ENCODE measurements around the gene MAP3K20. TPM values are rescaled to one million over a fixed set of nuclear protein-coding genes. Genes with fewer than 3 reads are reported as not detected.

MAP3K20 gene
- total RNA-seq, 1 experiment from 2014 or later, result 40.0 TPM

DNA sequence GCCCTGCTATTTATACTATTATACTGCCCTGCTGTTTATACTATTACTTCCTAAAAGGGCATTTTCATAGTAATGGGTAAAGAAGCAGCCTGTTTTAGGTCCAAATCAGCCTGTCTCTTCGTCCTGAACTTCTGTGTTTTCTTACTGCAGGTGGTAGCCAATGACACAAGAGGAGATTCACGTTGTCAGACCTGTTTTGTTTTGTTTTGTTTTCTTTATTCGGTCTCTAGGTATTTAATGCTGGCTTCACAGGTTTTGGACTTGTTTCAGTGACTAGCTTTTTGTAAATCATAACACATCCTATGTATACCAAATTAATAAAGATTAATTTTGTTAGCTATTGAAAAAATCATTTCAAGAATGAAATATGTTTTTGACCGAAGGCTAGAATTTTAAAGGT is 116.4 kb downstream of the MAP3K20 start:
- TF ChIP-seq, protein P1, sequence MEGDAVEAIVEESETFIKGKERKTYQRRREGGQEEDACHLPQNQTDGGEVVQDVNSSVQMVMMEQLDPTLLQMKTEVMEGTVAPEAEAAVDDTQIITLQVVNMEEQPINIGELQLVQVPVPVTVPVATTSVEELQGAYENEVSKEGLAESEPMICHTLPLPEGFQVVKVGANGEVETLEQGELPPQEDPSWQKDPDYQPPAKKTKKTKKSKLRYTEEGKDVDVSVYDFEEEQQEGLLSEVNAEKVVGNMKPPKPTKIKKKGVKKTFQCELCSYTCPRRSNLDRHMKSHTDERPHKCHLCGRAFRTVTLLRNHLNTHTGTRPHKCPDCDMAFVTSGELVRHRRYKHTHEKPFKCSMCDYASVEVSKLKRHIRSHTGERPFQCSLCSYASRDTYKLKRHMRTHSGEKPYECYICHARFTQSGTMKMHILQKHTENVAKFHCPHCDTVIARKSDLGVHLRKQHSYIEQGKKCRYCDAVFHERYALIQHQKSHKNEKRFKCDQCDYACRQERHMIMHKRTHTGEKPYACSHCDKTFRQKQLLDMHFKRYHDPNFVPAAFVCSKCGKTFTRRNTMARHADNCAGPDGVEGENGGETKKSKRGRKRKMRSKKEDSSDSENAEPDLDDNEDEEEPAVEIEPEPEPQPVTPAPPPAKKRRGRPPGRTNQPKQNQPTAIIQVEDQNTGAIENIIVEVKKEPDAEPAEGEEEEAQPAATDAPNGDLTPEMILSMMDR (conservative IDR thresholded peaks at IDR 0.05; ENCODE audit: low read depth, low read length), result no peak
- TF ChIP-seq EZH2 (IDR thresholded peaks at IDR 0.05; ENCODE audit: borderline replicate concordance, low read depth, low read length, poor library complexity, severe bottlenecking), result no peak
- Histone ChIP-seq H3K36me3 (ENCODE audit: insufficient read depth, low read length, poor library complexity, severe bottlenecking) (no peaks in the 10 kb centered on the region), H3K27ac (ENCODE audit: low read depth, low read length, poor library complexity, severe bottlenecking) (no peak overlapping the region), H3K27me3 (replicated peaks; ENCODE audit: insufficient read depth, low read depth, low read length, poor library complexity) (no peaks in the 10 kb centered on the region), H3K4me3 (ENCODE audit: low read depth, low read length, poor library complexity, severe bottlenecking) (no peak overlapping the region), H3K4me1 (ENCODE audit: insufficient read depth, low read length, poor library complexity, severe bottlenecking) (peaks cover 19% of the 10 kb centered on the region), H3K9me3 (ENCODE audit: low read depth, low read length, poor library complexity, severe bottlenecking) (no peaks in the 10 kb centered on the region)
- CTCF ChIA-PET, result no interaction called here
- intact Hi-C loops (cut with micrococcal nuclease; ENCODE audit: unreplicated experiment), result no loop called here
- DNase-seq (ENCODE audit: low spot score), result no peak
- BruUV-seq (replicated peaks), result no TSS peak
- POLR2A ChIA-PET (ENCODE audit: low non-redundant PET), result no interaction called here

DNA sequence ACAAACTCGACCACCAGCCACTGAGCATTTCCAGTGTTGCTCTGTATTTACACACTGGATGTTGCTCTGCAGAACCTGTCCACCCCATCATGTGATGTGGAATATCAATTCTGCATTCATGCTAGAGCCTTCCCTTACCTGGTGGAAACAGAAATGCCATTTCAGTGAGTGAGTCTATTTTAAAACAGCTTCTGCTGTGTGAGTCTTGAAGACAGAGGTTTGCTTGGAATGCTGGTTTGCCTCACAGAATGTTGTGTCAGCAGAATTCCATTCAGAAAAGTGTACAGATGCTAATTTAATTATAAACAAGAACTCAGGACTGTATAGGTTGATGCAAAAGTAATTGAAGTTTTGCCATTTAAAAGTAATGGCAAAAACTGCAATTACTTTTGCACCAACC is 118.3 kb downstream of the MAP3K20 start:
- DNase-seq (ENCODE audit: low spot score), result no peak
- no TSS peak for BruUV-seq (replicated peaks)
- H3K4me1 ChIP-seq (ENCODE audit: insufficient read depth, low read length, poor library complexity, severe bottlenecking), result peaks cover 7% of the 10 kb centered on the region
- H3K27ac ChIP-seq (ENCODE audit: low read depth, low read length, poor library complexity, severe bottlenecking), result no peak overlapping the region
- H3K4me3 ChIP-seq (ENCODE audit: low read depth, low read length, poor library complexity, severe bottlenecking), result no peak overlapping the region
- intact Hi-C loops (cut with micrococcal nuclease; ENCODE audit: unreplicated experiment), result no loop called here
- TF ChIP-seq EZH2 (IDR thresholded peaks at IDR 0.05; ENCODE audit: borderline replicate concordance, low read depth, low read length, poor library complexity, severe bottlenecking), result no peak
- TF ChIP-seq, protein P1 (conservative IDR thresholded peaks at IDR 0.05; ENCODE audit: low read depth, low read length), result no peak
- H3K27me3 ChIP-seq (replicated peaks; ENCODE audit: insufficient read depth, low read depth, low read length, poor library complexity), result no peaks in the 10 kb centered on the region
- H3K9me3 ChIP-seq (ENCODE audit: low read depth, low read length, poor library complexity, severe bottlenecking), result no peaks in the 10 kb centered on the region
- ChIA-PET POLR2A (ENCODE audit: low non-redundant PET) (no interaction called here), CTCF (no interaction called here)
- H3K36me3 ChIP-seq (ENCODE audit: insufficient read depth, low read length, poor library complexity, severe bottlenecking), result peaks cover 10% of the 10 kb centered on the region

DNA sequence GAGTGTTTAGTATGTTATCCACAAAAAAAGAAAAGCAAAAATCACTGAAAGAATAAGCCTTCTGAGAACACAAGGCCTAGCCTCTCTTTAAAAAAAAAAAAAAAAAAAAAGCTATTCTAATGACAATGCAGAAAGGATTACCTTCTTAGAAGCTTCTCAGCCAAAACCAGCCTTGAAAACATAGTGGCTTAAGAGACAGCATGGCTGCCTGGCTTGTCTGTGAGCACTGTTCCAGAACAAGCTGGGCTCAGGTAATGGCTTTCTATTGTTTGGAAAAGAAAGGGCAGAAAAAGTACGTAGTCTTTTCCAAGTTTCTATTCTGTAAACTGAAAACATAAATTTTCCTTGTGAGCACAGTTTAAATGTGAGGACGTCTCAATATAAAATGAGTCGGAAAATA is 119.5 kb downstream of the MAP3K20 start:
- H3K27me3 ChIP-seq (replicated peaks; ENCODE audit: insufficient read depth, low read depth, low read length, poor library complexity), result no peaks in the 10 kb centered on the region
- ChIA-PET CTCF (interaction anchor here (0.7 kb wide), 1 partner anchor 40 kb away, joined by 3 read pairs; no protein-coding TSS in a partner anchor), POLR2A (ENCODE audit: low non-redundant PET) (no interaction called here)
- H3K4me3 ChIP-seq (ENCODE audit: low read depth, low read length, poor library complexity, severe bottlenecking), result no peak overlapping the region
- intact Hi-C loops (cut with micrococcal nuclease; ENCODE audit: unreplicated experiment), result no loop called here
- DNase-seq (ENCODE audit: low spot score), result no peak
- no peaks in the 10 kb centered on the region for H3K9me3 ChIP-seq (ENCODE audit: low read depth, low read length, poor library complexity, severe bottlenecking)
- no peak overlapping the region for H3K27ac ChIP-seq (ENCODE audit: low read depth, low read length, poor library complexity, severe bottlenecking)
- no TSS peak for BruUV-seq (replicated peaks)
- H3K4me1 ChIP-seq (ENCODE audit: insufficient read depth, low read length, poor library complexity, severe bottlenecking), result peaks cover 7% of the 10 kb centered on the region
- no peak for TF ChIP-seq EZH2 (IDR thresholded peaks at IDR 0.05; ENCODE audit: borderline replicate concordance, low read depth, low read length, poor library complexity, severe bottlenecking)
- TF ChIP-seq, protein P1 (conservative IDR thresholded peaks at IDR 0.05; ENCODE audit: low read depth, low read length), result no peak
- peaks cover 12% of the 10 kb centered on the region for H3K36me3 ChIP-seq (ENCODE audit: insufficient read depth, low read length, poor library complexity, severe bottlenecking)

All from A673 (cell line).